Measurements from ENCODE around the gene USP12. TPM values are rescaled to one million over a fixed set of nuclear protein-coding genes. Genes with fewer than 3 reads are reported as not detected.
"Not testable (repeated sequence)": the region's sequence is repeated elsewhere in the genome, so short reads cannot be mapped to it uniquely, and the experiment has no call there.

The USP12 gene
- total RNA-seq, 2 experiments from 2014 or later, result 63.0 to 65.8 TPM

DNA sequence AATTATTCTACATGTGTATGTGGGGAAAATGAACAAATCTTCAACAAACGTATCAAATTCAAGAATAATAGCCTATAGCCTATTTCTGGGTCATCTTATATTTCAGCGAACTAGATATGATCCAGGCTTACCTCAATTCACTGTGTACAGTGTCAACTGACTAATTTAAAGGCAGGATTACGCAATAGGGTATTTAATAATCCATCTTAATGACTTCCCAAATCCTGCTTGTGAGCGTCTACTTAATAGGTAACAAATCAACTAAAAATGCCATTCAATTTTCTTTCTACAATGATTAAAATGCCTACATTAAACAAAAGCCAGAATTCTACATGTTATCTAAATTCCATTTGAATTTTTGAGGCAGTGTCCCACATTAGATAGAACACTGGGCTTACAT lies 67.0 kb downstream of the USP12 start:
- CTCF ChIA-PET, result no interaction called here

DNA sequence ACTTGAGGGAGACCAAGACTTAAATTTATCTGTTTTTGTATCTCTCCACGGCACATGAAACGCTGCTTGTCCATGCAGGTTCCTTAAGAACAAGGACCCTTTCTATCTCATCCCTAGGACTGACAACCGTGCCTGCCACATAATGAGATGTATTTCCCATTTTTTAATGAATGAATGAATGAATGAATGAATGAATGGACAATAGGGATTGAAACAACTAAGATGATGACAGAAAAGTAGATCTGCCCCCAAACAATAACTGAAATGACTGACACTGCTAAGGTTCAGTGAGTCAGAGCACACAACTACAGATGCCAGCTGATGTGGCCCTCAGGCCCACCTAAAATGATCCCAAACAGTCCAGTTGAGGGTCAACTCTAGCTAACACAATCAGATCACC lies 69.8 kb downstream of the USP12 start:
- POLR2A ChIA-PET, result no interaction called here

More for the DNA sequence above, 67.0 kb downstream of the USP12 start:
- POLR2A ChIA-PET, result no interaction called here

DNA sequence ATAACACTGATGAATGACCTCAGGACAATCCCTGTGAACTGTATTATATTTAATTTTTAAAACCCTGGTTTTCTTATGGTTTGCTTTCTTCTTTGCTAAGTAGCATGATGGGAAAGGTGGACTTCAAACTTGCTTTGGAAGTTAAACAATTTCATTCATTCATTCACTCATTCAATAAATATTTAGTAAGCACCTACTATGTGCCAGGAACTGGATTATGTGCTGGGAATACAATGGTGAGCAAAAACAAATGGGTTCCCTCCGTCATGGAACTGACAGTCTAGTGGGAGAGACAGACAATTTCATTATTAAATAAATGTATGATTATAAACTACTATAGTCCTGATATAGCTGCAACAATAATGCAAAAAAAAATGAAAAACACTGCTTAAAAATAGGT lies 70.3 kb downstream of the USP12 start:
- ChIA-PET POLR2A (no interaction called here), CTCF (no interaction called here)

More for the DNA sequence above, 69.8 kb downstream of the USP12 start:
- CTCF ChIA-PET, result no interaction called here

GRCh38 chr13:27097691-27098090 lies 73.9 kb downstream of the USP12 start:
- ChIA-PET CTCF (no interaction called here), POLR2A (no interaction called here)

- POLR2A ChIA-PET, result no interaction called here
- CTCF ChIA-PET, result no interaction called here
These were observed 80.2 kb downstream of the USP12 start for GRCh38 chr13:27091451-27091850.

DNA sequence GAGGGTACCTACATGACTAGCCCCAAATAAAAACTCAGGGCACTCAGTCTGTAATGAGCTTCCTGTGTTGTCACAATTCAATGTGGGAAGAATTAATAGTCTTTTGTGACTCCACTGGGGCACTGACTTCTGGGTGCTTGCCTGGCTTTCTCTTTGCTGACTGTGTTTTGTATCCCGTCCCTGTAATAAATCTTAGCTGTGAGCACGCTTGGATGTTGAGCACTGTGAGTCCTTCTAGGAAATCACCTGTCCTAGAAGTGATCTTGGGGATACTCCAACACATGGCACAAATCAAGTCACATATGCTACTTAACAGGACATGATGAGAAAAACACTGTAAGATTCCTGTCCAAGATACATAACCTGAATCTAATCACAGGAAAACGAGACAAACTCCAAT lies 83.0 kb downstream of the USP12 start:
- CTCF ChIA-PET, result no interaction called here
- POLR2A ChIA-PET, result no interaction called here

DNA sequence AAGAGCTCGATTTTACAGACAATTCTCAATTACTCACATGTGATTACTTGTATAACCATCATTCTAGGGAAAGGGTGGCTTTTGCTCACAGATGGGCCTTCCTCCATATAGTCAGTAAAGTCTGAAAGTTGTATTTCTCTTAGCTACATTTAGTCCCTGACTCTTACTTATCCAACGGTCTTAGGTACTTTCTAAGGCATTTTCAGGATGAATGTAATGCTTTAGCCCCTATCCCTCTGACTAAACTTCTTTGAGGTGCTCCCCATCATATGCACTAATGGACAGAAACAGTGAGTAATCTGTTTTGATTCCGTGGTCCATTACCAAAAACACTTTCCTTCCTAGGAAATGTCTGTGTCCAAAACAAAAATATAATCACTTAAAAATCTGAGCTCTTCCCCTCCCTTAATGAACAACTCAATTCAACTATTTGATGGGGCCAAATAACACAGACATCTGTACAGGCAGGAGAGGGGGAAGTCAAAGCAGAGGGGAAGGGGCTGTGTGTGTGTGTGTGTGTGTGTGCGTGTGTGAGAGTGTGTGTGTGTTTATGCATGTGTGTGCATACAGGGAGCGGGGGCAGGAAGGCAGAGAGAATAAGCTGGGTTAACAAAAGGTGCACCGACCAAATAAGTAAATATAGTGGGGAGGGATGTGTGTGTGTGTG lies 84.9 kb downstream of the USP12 start:
- ChIA-PET POLR2A (interaction anchor here (1.0 kb wide), 1 partner anchor 83 kb away, joined by 3 read pairs; no protein-coding TSS in a partner anchor), CTCF (no interaction called here)

GRCh38 chr13:27083183-27083582 lies 88.4 kb downstream of the USP12 start:
- ChIA-PET POLR2A (no interaction called here), CTCF (no interaction called here)

GRCh38 chr13:27081893-27082679 lies 89.5 kb downstream of the USP12 start:
- ChIA-PET CTCF (no interaction called here), POLR2A (no interaction called here)

DNA sequence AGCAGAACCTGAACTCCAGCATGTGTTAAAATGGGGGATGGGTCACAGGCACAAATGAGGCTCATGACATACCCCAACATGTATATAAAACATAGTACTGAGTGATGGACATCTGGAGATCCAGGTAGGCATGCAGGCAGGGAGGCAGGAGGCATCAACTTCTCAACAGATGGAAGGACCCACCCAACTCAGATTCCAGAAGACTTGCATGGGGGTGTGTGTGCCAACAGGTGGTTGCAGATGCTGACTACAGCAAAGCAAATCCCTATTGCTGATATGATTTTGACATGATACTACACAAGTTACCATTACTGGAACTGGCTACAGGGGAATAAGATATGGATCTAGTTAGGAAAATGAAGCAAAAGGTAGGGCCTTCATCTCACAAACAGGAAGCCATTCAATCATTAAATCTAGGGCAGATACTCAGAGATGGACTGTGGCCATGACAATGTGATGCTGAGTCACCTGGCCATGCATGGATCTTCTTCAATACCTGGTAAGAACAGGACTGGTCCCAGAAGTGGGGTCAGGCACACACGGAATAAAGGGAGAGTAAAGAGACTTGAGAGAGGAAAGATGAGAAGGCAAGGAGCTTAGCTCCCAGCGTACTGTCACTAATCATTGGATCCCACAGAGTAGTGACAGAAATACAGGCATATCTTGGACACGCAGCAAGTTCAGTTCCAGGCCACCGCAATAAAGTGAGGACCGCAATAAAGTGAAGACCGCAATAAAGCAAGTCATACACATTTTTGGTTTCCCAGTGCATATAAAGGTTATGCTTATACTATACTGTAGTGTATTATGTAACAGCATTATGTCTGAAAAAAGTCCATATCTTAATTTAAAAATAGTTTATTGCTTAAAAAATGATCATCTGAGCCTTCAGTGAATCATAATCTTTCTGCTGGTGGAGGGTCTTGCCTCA lies 91.3 kb downstream of the USP12 start:
- POLR2A ChIA-PET, result no interaction called here
- CTCF ChIA-PET, result no interaction called here

- ChIA-PET CTCF (no interaction called here), POLR2A (no interaction called here)
These were observed 92.1 kb downstream of the USP12 start for GRCh38 chr13:27079421-27079958.

DNA sequence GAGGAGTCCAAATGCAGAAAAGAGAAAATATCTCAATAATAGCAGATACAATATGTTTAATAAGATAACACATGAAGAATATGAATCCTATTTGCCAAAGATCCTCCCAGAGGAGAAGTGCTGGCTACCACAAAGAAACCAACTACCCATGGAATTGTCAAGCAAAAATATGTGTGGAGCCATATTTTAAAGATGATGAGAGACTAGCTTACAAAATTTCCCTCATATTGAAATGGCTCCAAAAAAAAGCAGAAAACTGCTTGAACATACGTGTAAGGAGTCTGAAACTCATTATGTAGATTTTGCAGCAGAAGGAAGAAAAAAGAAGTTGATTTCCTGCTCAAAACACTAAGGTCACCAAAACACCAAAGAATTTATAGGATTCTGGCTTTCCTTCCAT lies 94.2 kb downstream of the USP12 start:
- ChIA-PET CTCF (no interaction called here), POLR2A (no interaction called here)

GRCh38 chr13:27076421-27076820 lies 95.2 kb downstream of the USP12 start:
- POLR2A ChIA-PET, result no interaction called here
- CTCF ChIA-PET, result interaction anchor here (1.2 kb wide), 1 partner anchor 36 kb away, joined by 4 read pairs; no protein-coding TSS in a partner anchor

DNA sequence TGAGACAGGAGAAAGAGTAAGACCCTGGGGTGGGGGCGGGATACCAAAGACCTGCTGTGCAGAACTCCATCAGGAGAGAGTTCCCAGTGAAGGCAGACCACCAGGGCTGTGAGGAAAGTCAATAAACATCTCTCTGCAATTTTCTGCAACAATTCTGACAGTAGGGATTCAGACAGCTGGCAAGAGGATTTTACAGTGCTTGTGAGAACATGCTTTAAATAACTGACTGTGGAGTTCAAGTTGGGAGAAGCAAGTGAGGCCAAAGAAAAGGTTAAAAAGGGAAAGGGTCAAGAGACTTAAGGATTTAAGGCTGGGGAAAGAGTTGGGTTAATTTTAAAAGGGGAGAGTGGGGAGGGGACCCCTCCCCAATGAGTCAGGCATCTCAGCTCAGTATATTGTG lies 98.4 kb downstream of the USP12 start:
- POLR2A ChIA-PET, result no interaction called here
- CTCF ChIA-PET, result interaction anchor here (1.7 kb wide), 1 partner anchor 289 kb away, joined by 3 read pairs; no protein-coding TSS in a partner anchor

DNA sequence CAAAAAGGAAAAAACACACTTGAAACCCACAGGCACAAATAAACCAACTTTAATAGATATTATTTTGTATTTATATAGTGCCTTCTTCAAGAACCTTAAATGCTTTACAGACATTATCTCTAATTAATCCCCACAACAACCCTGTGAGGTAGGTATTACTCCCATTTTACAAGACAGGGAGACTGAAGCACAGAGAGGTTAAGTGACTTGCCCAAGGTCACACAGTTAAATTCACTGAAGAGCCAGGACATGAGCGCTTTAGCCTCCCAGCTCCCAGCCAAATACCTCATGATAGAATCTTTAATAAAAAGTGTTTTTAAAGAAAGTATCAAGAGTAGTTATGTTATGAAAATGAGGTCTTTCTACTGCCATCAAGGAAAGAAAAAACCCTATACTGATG lies 105.5 kb downstream of the USP12 start:
- POLR2A ChIA-PET, CTCF ChIA-PET: not testable (repeated sequence)

DNA sequence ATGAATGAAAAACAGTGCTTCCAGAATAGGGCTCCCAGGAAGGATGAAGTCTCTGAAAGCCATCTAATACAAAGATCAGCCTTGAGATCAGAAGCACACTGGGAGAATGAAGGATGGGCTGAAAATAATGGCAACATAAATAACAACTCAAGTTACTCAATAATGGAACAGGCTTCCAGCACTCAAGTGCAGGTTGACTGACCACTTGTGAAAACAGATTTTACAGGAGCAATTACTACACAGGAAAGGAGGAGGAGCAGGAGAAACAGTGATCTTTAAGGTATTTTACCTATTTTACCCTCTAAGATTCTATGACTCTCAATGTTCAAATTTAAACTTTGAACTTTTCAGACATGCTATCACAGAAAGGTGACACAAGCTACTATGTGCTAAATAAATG lies 106.0 kb downstream of the USP12 start:
- POLR2A ChIA-PET, result no interaction called here
- CTCF ChIA-PET, result no interaction called here

- POLR2A ChIA-PET, result no interaction called here
These were observed 107.2 kb downstream of the USP12 start for GRCh38 chr13:27064252-27064995.

DNA sequence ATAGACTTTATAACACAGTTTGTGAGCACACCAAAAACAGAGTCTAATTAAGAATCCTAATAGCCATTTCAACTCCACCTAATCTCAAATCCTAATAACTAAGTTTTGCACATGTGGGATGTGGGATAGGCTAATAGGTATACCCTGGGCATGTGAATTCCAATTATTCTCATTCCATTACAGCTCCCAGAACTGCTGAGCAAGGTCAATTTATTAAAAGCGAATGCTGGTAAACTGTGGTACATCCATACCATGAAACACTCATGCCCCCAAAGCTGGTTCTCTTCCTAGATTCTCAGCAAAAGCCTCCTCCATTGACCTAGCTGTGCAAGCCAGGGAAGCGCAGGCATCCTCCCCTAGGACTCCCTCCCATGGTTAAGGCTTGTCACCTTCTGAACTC lies 113.8 kb downstream of the USP12 start:
- CTCF ChIA-PET, result no interaction called here
- POLR2A ChIA-PET, result no interaction called here

More at GRCh38 chr13:27064252-27064995, 107.2 kb downstream of the USP12 start:
- CTCF ChIA-PET, result no interaction called here

GRCh38 chr13:27055526-27055925 lies 116.1 kb downstream of the USP12 start:
- ChIA-PET POLR2A (no interaction called here), CTCF (no interaction called here)

- ChIA-PET POLR2A (interaction anchor here (0.6 to 0.7 kb wide), 2 partner anchors 235 to 654 kb away, joined by 3 read pairs; no protein-coding TSS in a partner anchor), CTCF (no interaction called here)
These were observed 116.9 kb downstream of the USP12 start for GRCh38 chr13:27054760-27055159.
